NCI-H1048 (cell line): Measurements from ENCODE around the gene ANO4.
A peak's percentile ranks its signal among the peaks of the same experiment; 100 is the strongest.

Source experiments
- DNase-seq: peaks from one replicate; lab custom pipeline; 2025; lab: John Stamatoyannopoulos, UW

The ANO4 gene

GRCh38 chr12:100808777-100809176, 14.2 kb downstream of the ANO4 start:
- DNase-seq = no peak

- DNase-seq = no peak
Measured at GRCh38 chr12:100820314-100820713, 25.7 kb downstream of the ANO4 start.

GRCh38 chr12:100823963-100824362, 29.4 kb downstream of the ANO4 start:
- DNase-seq = no peak

- DNase-seq = no peak
Measured at GRCh38 chr12:100824476-100824875, 29.9 kb downstream of the ANO4 start.

GRCh38 chr12:100826323-100826722, 31.7 kb downstream of the ANO4 start:
- no peak for DNase-seq

- no peak for DNase-seq
Measured at GRCh38 chr12:100827901-100828520, 33.4 kb downstream of the ANO4 start.

GRCh38 chr12:100830003-100830795, 35.6 kb downstream of the ANO4 start:
- no peak for DNase-seq

- no peak for DNase-seq
Measured at GRCh38 chr12:100833282-100833681, 38.7 kb downstream of the ANO4 start.

- DNase-seq = no peak
Measured at GRCh38 chr12:100840748-100841147, 46.2 kb downstream of the ANO4 start.

- no peak for DNase-seq
Measured at GRCh38 chr12:100842156-100842555, 47.6 kb downstream of the ANO4 start.

GRCh38 chr12:100843061-100843460, 48.5 kb downstream of the ANO4 start:
- DNase-seq = no peak

- DNase-seq = no peak
Measured at GRCh38 chr12:100845095-100845494, 50.5 kb downstream of the ANO4 start.

- DNase-seq = no peak
Measured at GRCh38 chr12:100851637-100852036, 57.1 kb downstream of the ANO4 start.

GRCh38 chr12:100857418-100857817, 62.8 kb downstream of the ANO4 start:
- peak; percentile 16 for DNase-seq

- no peak for DNase-seq
Measured at GRCh38 chr12:100857971-100858370, 63.4 kb downstream of the ANO4 start.

- no peak for DNase-seq
Measured at GRCh38 chr12:100858656-100859055, 64.1 kb downstream of the ANO4 start.

GRCh38 chr12:100859063-100859627, 64.6 kb downstream of the ANO4 start:
- no peak for DNase-seq

GRCh38 chr12:100860611-100861010, 66.0 kb downstream of the ANO4 start:
- DNase-seq = no peak

GRCh38 chr12:100862676-100863075, 68.1 kb downstream of the ANO4 start:
- DNase-seq = no peak

GRCh38 chr12:100864366-100864765, 69.8 kb downstream of the ANO4 start:
- DNase-seq = no peak

GRCh38 chr12:100867639-100868393, 73.2 kb downstream of the ANO4 start:
- no peak for DNase-seq

GRCh38 chr12:100868487-100868886, 73.9 kb downstream of the ANO4 start:
- no peak for DNase-seq
